ENCODE measurements around the gene SEMA6B.

SEMA6B gene

GRCh38 chr19:4580961-4581665, 21.6 kb upstream of the SEMA6B start:
- H3F3A ChIP-seq (ENCODE audit: insufficient read depth) = no peaks in the 10 kb centered on the region
- no peaks in the 10 kb centered on the region for H4K20me1 ChIP-seq (ENCODE audit: low read depth, low read length)
- no peaks in the 10 kb centered on the region for H3K36me3 ChIP-seq (ENCODE audit: low read length)
- no peaks in the 10 kb centered on the region for H3K9me3 ChIP-seq (ENCODE audit: insufficient read depth, low read length)
- H2AFZ ChIP-seq (ENCODE audit: low read depth, low read length, severe bottlenecking) = no peak overlapping the region
- TF ChIP-seq CTCF (IDR thresholded peaks at IDR 0.05; ENCODE audit: insufficient read depth, low read length, poor library complexity, severe bottlenecking) (no peak), EZH2phosphoT487 (conservative IDR thresholded peaks at IDR 0.05; ENCODE audit: low read length) (no peak)
- no peak overlapping the region for H3K9ac ChIP-seq (ENCODE audit: low read length)
- H3K4me2 ChIP-seq (ENCODE audit: low read depth, low read length, poor library complexity, severe bottlenecking) = peak overlapping the region; percentile 22
- no peaks in the 10 kb centered on the region for H3K79me2 ChIP-seq (ENCODE audit: insufficient read depth, low read length)
- no peak overlapping the region for H3K4me3 ChIP-seq (ENCODE audit: insufficient read depth, low read length, poor library complexity, severe bottlenecking)
- no peaks in the 10 kb centered on the region for H3K9me2 ChIP-seq (replicated peaks; ENCODE audit: insufficient read depth, low read length)
- no peaks in the 10 kb centered on the region for H3K27me3 ChIP-seq (ENCODE audit: low read length)
- no peak overlapping the region for H3K27ac ChIP-seq (ENCODE audit: low read depth, low read length)

- Histone ChIP-seq H3F3A (ENCODE audit: insufficient read depth) (no peaks in the 10 kb centered on the region), H3K9me3 (ENCODE audit: insufficient read depth, low read length) (no peaks in the 10 kb centered on the region), H3K4me2 (ENCODE audit: low read depth, low read length, poor library complexity, severe bottlenecking) (no peak overlapping the region), H3K27ac (ENCODE audit: low read depth, low read length) (no peak overlapping the region), H4K20me1 (ENCODE audit: low read depth, low read length) (no peaks in the 10 kb centered on the region), H3K79me2 (ENCODE audit: insufficient read depth, low read length) (no peaks in the 10 kb centered on the region), H3K9me2 (replicated peaks; ENCODE audit: insufficient read depth, low read length) (no peaks in the 10 kb centered on the region), H3K9ac (ENCODE audit: low read length) (no peak overlapping the region), H3K36me3 (ENCODE audit: low read length) (no peaks in the 10 kb centered on the region), H2AFZ (ENCODE audit: low read depth, low read length, severe bottlenecking) (no peak overlapping the region), H3K4me3 (ENCODE audit: insufficient read depth, low read length, poor library complexity, severe bottlenecking) (no peak overlapping the region), H3K27me3 (ENCODE audit: low read length) (no peaks in the 10 kb centered on the region)
- no peak for TF ChIP-seq EZH2phosphoT487 (conservative IDR thresholded peaks at IDR 0.05; ENCODE audit: low read length)
- no peak for TF ChIP-seq CTCF (IDR thresholded peaks at IDR 0.05; ENCODE audit: insufficient read depth, low read length, poor library complexity, severe bottlenecking)
Measured at GRCh38 chr19:4580021-4580901, 20.8 kb upstream of the SEMA6B start.

GRCh38 chr19:4579389-4579788, 19.9 kb upstream of the SEMA6B start:
- H3K79me2 ChIP-seq (ENCODE audit: insufficient read depth, low read length) = no peaks in the 10 kb centered on the region
- no peak overlapping the region for H3K4me2 ChIP-seq (ENCODE audit: low read depth, low read length, poor library complexity, severe bottlenecking)
- no peaks in the 10 kb centered on the region for H4K20me1 ChIP-seq (ENCODE audit: low read depth, low read length)
- H3K36me3 ChIP-seq (ENCODE audit: low read length) = no peaks in the 10 kb centered on the region
- H3K9me2 ChIP-seq (replicated peaks; ENCODE audit: insufficient read depth, low read length) = no peaks in the 10 kb centered on the region
- TF ChIP-seq EZH2phosphoT487 (conservative IDR thresholded peaks at IDR 0.05; ENCODE audit: low read length) (no peak), CTCF (IDR thresholded peaks at IDR 0.05; ENCODE audit: insufficient read depth, low read length, poor library complexity, severe bottlenecking) (no peak)
- no peak overlapping the region for H3K27ac ChIP-seq (ENCODE audit: low read depth, low read length)
- no peaks in the 10 kb centered on the region for H3F3A ChIP-seq (ENCODE audit: insufficient read depth)
- H3K9me3 ChIP-seq (ENCODE audit: insufficient read depth, low read length) = no peaks in the 10 kb centered on the region
- no peak overlapping the region for H3K9ac ChIP-seq (ENCODE audit: low read length)
- no peak overlapping the region for H3K4me3 ChIP-seq (ENCODE audit: insufficient read depth, low read length, poor library complexity, severe bottlenecking)
- H2AFZ ChIP-seq (ENCODE audit: low read depth, low read length, severe bottlenecking) = no peak overlapping the region
- H3K27me3 ChIP-seq (ENCODE audit: low read length) = no peaks in the 10 kb centered on the region
